Dendritic cell treated with granulocyte-macrophage colony-stimulating factor and Interleukin-4, amounts not matched to agents 40 ng/mL and 50 ng/mL, for 4 days (primary cell): ENCODE results near the gene NR0B1.

Experiments
- H3K27ac Mint-ChIP-seq: one replicate; pipeline ENCODE4 v1.8.0; 2022; ENCODE audit warnings: mild to moderate bottlenecking, mixed read lengths
- H3K27me3 Mint-ChIP-seq: one replicate; pipeline ENCODE4 v1.8.0; 2022; ENCODE audit warnings: mild to moderate bottlenecking, mixed read lengths
- H3K36me3 Mint-ChIP-seq: one replicate; pipeline ENCODE4 v1.8.0; 2022; ENCODE audit warnings: low read depth, mixed read lengths
- H3K4me1 Mint-ChIP-seq: one replicate; pipeline ENCODE4 v1.8.0; 2022; ENCODE audit warnings: low read depth, mixed read lengths
- H3K4me3 Mint-ChIP-seq: one replicate; pipeline ENCODE4 v1.8.0; 2022; ENCODE audit warnings: mild to moderate bottlenecking, moderate library complexity, mixed read lengths
- H3K9me3 Mint-ChIP-seq: one replicate; pipeline ENCODE4 v1.8.0; 2022; ENCODE audit warnings: mixed read lengths
- intact Hi-C: fragments of 100-400 bp; cut with micrococcal nuclease; formaldehyde crosslinking; loops from one replicate; pipeline ENCODE4 v1.15.0; 2022

The NR0B1 gene

GRCh38 chrX:30309139-30309571 is at the start of gene NR0B1:
TSS of gene NR0B1 (minus strand) at chrX:30309390. CDS start at chrX:30309363, 27 bp downstream.
- Mint-ChIP-seq H3K36me3 (no peaks in the 10 kb centered on the region), H3K27me3 (peaks cover 30% of the 10 kb centered on the region), H3K9me3 (no peaks in the 10 kb centered on the region), H3K4me3 (no peak within 1 kb of the TSS), H3K4me1 (no peaks in the 10 kb centered on the region), H3K27ac (no peak within 1 kb of the TSS)
- intact Hi-C loops: no loop called here

- Mint-ChIP-seq H3K4me3 (no peak overlapping the region), H3K36me3 (no peaks in the 10 kb centered on the region), H3K9me3 (no peaks in the 10 kb centered on the region), H3K27me3 (no peaks in the 10 kb centered on the region), H3K4me1 (no peaks in the 10 kb centered on the region), H3K27ac (no peak overlapping the region)
- intact Hi-C loops: no loop called here
These were observed 40.8 kb upstream of the NR0B1 start for GRCh38 chrX:30349946-30350345.

GRCh38 chrX:30343206-30343605 is 34.0 kb upstream of the NR0B1 start:
- no peak overlapping the region for H3K27ac Mint-ChIP-seq
- H3K4me3 Mint-ChIP-seq: no peak overlapping the region
- H3K36me3 Mint-ChIP-seq: no peaks in the 10 kb centered on the region
- no peaks in the 10 kb centered on the region for H3K9me3 Mint-ChIP-seq
- intact Hi-C loops: no loop called here
- no peaks in the 10 kb centered on the region for H3K27me3 Mint-ChIP-seq
- H3K4me1 Mint-ChIP-seq: no peaks in the 10 kb centered on the region

- Mint-ChIP-seq H3K27ac (no peak overlapping the region), H3K9me3 (no peaks in the 10 kb centered on the region), H3K4me1 (no peaks in the 10 kb centered on the region), H3K36me3 (no peaks in the 10 kb centered on the region), H3K4me3 (no peak overlapping the region), H3K27me3 (no peaks in the 10 kb centered on the region)
- intact Hi-C loops: no loop called here
These were observed 31.6 kb upstream of the NR0B1 start for GRCh38 chrX:30340753-30341152.

GRCh38 chrX:30327762-30328161 is 18.6 kb upstream of the NR0B1 start:
- Mint-ChIP-seq H3K36me3 (no peaks in the 10 kb centered on the region), H3K4me3 (no peak overlapping the region), H3K4me1 (no peaks in the 10 kb centered on the region), H3K9me3 (no peaks in the 10 kb centered on the region), H3K27ac (no peak overlapping the region), H3K27me3 (peaks cover 3% of the 10 kb centered on the region)
- intact Hi-C loops: no loop called here

- intact Hi-C loops: no loop called here
- Mint-ChIP-seq H3K27me3 (peaks cover 2% of the 10 kb centered on the region), H3K4me1 (no peaks in the 10 kb centered on the region), H3K9me3 (no peaks in the 10 kb centered on the region), H3K27ac (no peak overlapping the region), H3K4me3 (no peak overlapping the region), H3K36me3 (no peaks in the 10 kb centered on the region)
These were observed 8.1 kb upstream of the NR0B1 start for GRCh38 chrX:30317308-30317707.

- no peaks in the 10 kb centered on the region for H3K36me3 Mint-ChIP-seq
- H3K4me3 Mint-ChIP-seq: no peak overlapping the region
- peaks cover 21% of the 10 kb centered on the region for H3K27me3 Mint-ChIP-seq
- no peaks in the 10 kb centered on the region for H3K4me1 Mint-ChIP-seq
- H3K9me3 Mint-ChIP-seq: no peaks in the 10 kb centered on the region
- intact Hi-C loops: no loop called here
- H3K27ac Mint-ChIP-seq: no peak overlapping the region
These were observed 4.1 kb upstream of the NR0B1 start for GRCh38 chrX:30313322-30313721.

GRCh38 chrX:30312858-30313257 is 3.7 kb upstream of the NR0B1 start:
- Mint-ChIP-seq H3K4me1 (no peaks in the 10 kb centered on the region), H3K27me3 (peaks cover 26% of the 10 kb centered on the region), H3K9me3 (no peaks in the 10 kb centered on the region), H3K27ac (no peak overlapping the region), H3K4me3 (no peak overlapping the region), H3K36me3 (no peaks in the 10 kb centered on the region)
- intact Hi-C loops: no loop called here

- Mint-ChIP-seq H3K27me3 (peaks cover 32% of the 10 kb centered on the region), H3K36me3 (no peaks in the 10 kb centered on the region), H3K27ac (no peak overlapping the region), H3K9me3 (no peaks in the 10 kb centered on the region), H3K4me1 (no peaks in the 10 kb centered on the region), H3K4me3 (no peak overlapping the region)
- intact Hi-C loops: no loop called here
These were observed 1.4 kb upstream of the NR0B1 start for GRCh38 chrX:30310429-30311206.

GRCh38 chrX:30308263-30309138 is 689 bp downstream of the NR0B1 start:
- intact Hi-C loops: no loop called here
- H3K4me3 Mint-ChIP-seq: no peak overlapping the region
- no peaks in the 10 kb centered on the region for H3K36me3 Mint-ChIP-seq
- H3K27ac Mint-ChIP-seq: no peak overlapping the region
- no peaks in the 10 kb centered on the region for H3K4me1 Mint-ChIP-seq
- no peaks in the 10 kb centered on the region for H3K9me3 Mint-ChIP-seq
- H3K27me3 Mint-ChIP-seq: peaks cover 30% of the 10 kb centered on the region

- no peak overlapping the region for H3K4me3 Mint-ChIP-seq
- H3K27me3 Mint-ChIP-seq: peaks cover 30% of the 10 kb centered on the region
- no peaks in the 10 kb centered on the region for H3K36me3 Mint-ChIP-seq
- H3K27ac Mint-ChIP-seq: no peak overlapping the region
- no peaks in the 10 kb centered on the region for H3K9me3 Mint-ChIP-seq
- H3K4me1 Mint-ChIP-seq: no peaks in the 10 kb centered on the region
- intact Hi-C loops: no loop called here
These were observed 1.7 kb downstream of the NR0B1 start for GRCh38 chrX:30307466-30307865.

GRCh38 chrX:30304866-30305265 is 4.3 kb downstream of the NR0B1 start:
- Mint-ChIP-seq H3K27ac (no peak overlapping the region), H3K4me3 (no peak overlapping the region), H3K9me3 (no peaks in the 10 kb centered on the region), H3K27me3 (peaks cover 30% of the 10 kb centered on the region), H3K36me3 (no peaks in the 10 kb centered on the region), H3K4me1 (no peaks in the 10 kb centered on the region)
- intact Hi-C loops: no loop called here

- no peaks in the 10 kb centered on the region for H3K36me3 Mint-ChIP-seq
- no peak overlapping the region for H3K4me3 Mint-ChIP-seq
- intact Hi-C loops: no loop called here
- no peaks in the 10 kb centered on the region for H3K4me1 Mint-ChIP-seq
- H3K27me3 Mint-ChIP-seq: peaks cover 11% of the 10 kb centered on the region
- no peak overlapping the region for H3K27ac Mint-ChIP-seq
- no peaks in the 10 kb centered on the region for H3K9me3 Mint-ChIP-seq
These were observed 6.2 kb downstream of the NR0B1 start for GRCh38 chrX:30302956-30303355.

- H3K27ac Mint-ChIP-seq: no peak overlapping the region
- peaks cover 5% of the 10 kb centered on the region for H3K27me3 Mint-ChIP-seq
- no peak overlapping the region for H3K4me3 Mint-ChIP-seq
- no peaks in the 10 kb centered on the region for H3K4me1 Mint-ChIP-seq
- H3K9me3 Mint-ChIP-seq: no peaks in the 10 kb centered on the region
- H3K36me3 Mint-ChIP-seq: no peaks in the 10 kb centered on the region
- intact Hi-C loops: no loop called here
These were observed 7.2 kb downstream of the NR0B1 start for GRCh38 chrX:30301963-30302362.
